SK-N-SH (cell line): ENCODE data around the gene WDR74. TPM values are rescaled to one million over a fixed set of nuclear protein-coding genes. Genes with fewer than 3 reads are reported as not detected.

Experiments
- CTCF ChIA-PET: fragments of 300-600, 350-600 bp; formaldehyde crosslinking; extraction: SDS; loops from one replicate; lab custom pipeline; 2021; lab: Yijun Ruan, JAX
- POLR2A ChIA-PET: fragments of 350-600 bp; sonication (Branson Sonifier 250); formaldehyde crosslinking; extraction: SDS; loops from one replicate; lab custom pipeline; 2020; ENCODE audit warnings: antibody characterized with exemption, inconsistent platforms; lab: Yijun Ruan, JAX
- DNase-seq: peaks from one replicate; pipeline ENCODE4 v3.0.0; 2012
- H2AFZ ChIP-seq: fragments of 200-600 bp; sonication (generic); 2 replicates; pipeline ENCODE4 v1.8.1; 2016; ENCODE audit warnings: antibody characterized with exemption, mild to moderate bottlenecking, low read depth
- H3F3A ChIP-seq: fragments of 200-600 bp; sonication (generic); replicated peaks from 2 replicates; pipeline ENCODE3; 2016; ENCODE audit warnings: antibody characterized with exemption, mild to moderate bottlenecking; ENCODE audit not compliant: insufficient read depth
- H3K27ac ChIP-seq, 2 experiments: fragments of 200-500 bp in 1 of 2; fragments of 200-600 bp in 1 of 2; sonication (Bioruptor generic) in 1 of 2; sonication (generic), shearing (Covaris generic) in 1 of 2; 2 replicates each; pipeline versions ENCODE4 v1.5.1 to v1.6.1; 2014 to 2016; ENCODE audit warnings: low read depth in 2 of 2, inconsistent platforms in 1 of 2, low read length in 1 of 2, mild to moderate bottlenecking in 1 of 2, mixed read lengths in 1 of 2
- H3K27me3 ChIP-seq: fragments of 200-600 bp; sonication (generic), shearing (Covaris generic); 2 replicates; pipeline ENCODE4 v1.6.1; 2016; ENCODE audit warnings: mixed run types; ENCODE audit not compliant: insufficient read depth
- H3K36me3 ChIP-seq, 2 experiments: fragments of 200-500 bp in 1 of 2; fragments of 200-600 bp in 1 of 2; sonication (Bioruptor generic) in 1 of 2; sonication (generic) in 1 of 2; replicated peaks in 1 of 2; 2 replicates each; pipeline versions ENCODE3 to v1.5.1; 2014 to 2016; ENCODE audit warnings: low read length in 1 of 2, mild to moderate bottlenecking in 1 of 2; ENCODE audit not compliant: insufficient read depth in 2 of 2, control insufficient read depth in 1 of 2
- H3K4me1 ChIP-seq, 2 experiments: fragments of 200-500 bp in 1 of 2; fragments of 200-600 bp in 1 of 2; sonication (Bioruptor generic) in 1 of 2; sonication (generic), shearing (Covaris generic) in 1 of 2; 2 replicates each; pipeline versions ENCODE4 v1.5.1 to v1.6.1; 2014 to 2016; ENCODE audit warnings: low read depth in 1 of 2, low read length in 1 of 2, mixed run types in 1 of 2; ENCODE audit not compliant: insufficient read depth in 2 of 2, control insufficient read depth in 1 of 2
- H3K4me2 ChIP-seq: fragments of 200-600 bp; sonication (generic), shearing (Covaris generic); 2 replicates; pipeline ENCODE4 v1.6.1; 2017; ENCODE audit warnings: mixed run types
- H3K4me3 ChIP-seq, 2 experiments: fragments of 200-500 bp in 1 of 2; fragments of 200-600 bp in 1 of 2; sonication (Bioruptor generic) in 1 of 2; sonication (generic), shearing (Covaris generic) in 1 of 2; 2 replicates each; pipeline versions ENCODE4 v1.5.1 to v1.8.1; 2014 to 2016; ENCODE audit warnings: low read depth in 2 of 2, inconsistent platforms in 1 of 2, low read length in 1 of 2, mild to moderate bottlenecking in 1 of 2, mixed read lengths in 1 of 2, moderate library complexity in 1 of 2
- H3K79me2 ChIP-seq: fragments of 200-600 bp; sonication (generic); 2 replicates; pipeline ENCODE4 v1.8.1; 2017; ENCODE audit warnings: mild to moderate bottlenecking; ENCODE audit not compliant: insufficient read depth
- H3K9ac ChIP-seq: fragments of 200-600 bp; sonication (generic); 2 replicates; pipeline ENCODE4 v1.6.1; 2017; ENCODE audit warnings: mixed run types
- H3K9me2 ChIP-seq: fragments of 200-600 bp; sonication (generic); 2 replicates; pipeline ENCODE4 v1.6.1; 2017; ENCODE audit warnings: mixed run types
- H3K9me3 ChIP-seq: fragments of 200-600 bp; sonication (generic); 2 replicates; pipeline ENCODE4 v1.6.1; 2017; ENCODE audit warnings: mixed run types, mild to moderate bottlenecking, moderate library complexity
- H4K20me1 ChIP-seq: fragments of 200-600 bp; sonication (generic); 2 replicates; pipeline ENCODE4 v1.6.1; 2017; ENCODE audit warnings: mild to moderate bottlenecking, mixed run types; ENCODE audit not compliant: insufficient read depth
- CHD2 ChIP-seq: fragments of 150-350 bp; IDR thresholded peaks from 2 replicates; pipeline ENCODE4 v1.6.1; 2018; ENCODE audit warnings: low read length; ENCODE audit not compliant: partially characterized antibody
- EP300 ChIP-seq, 2 experiments: IDR thresholded peaks; 2 replicates each; pipeline versions ENCODE4 v1.4.0 to v1.6.1; 2012; ENCODE audit warnings: borderline replicate concordance in 1 of 2, low read depth in 1 of 2, low read length in 1 of 2
- FOSL2 ChIP-seq: IDR thresholded peaks from 2 replicates; pipeline ENCODE4 v1.4.0; 2012; ENCODE audit warnings: low read depth, mild to moderate bottlenecking, moderate library complexity, borderline replicate concordance
- FOXJ3 ChIP-seq: sonication (generic); formaldehyde crosslinking; IDR thresholded peaks from 2 replicates; pipeline ENCODE4 v1.5.1; 2020; ENCODE audit warnings: mild to moderate bottlenecking, missing genetic modification reagents
- GATA2 ChIP-seq: sonication (generic); formaldehyde crosslinking; IDR thresholded peaks from 2 replicates; pipeline ENCODE4 v1.5.0; 2020; ENCODE audit warnings: mild to moderate bottlenecking, missing genetic modification reagents
- MAX ChIP-seq: IDR thresholded peaks from 2 replicates; pipeline ENCODE4 v1.4.0; 2012; ENCODE audit warnings: low read depth
- MEF2A ChIP-seq: IDR thresholded peaks from 2 replicates; pipeline ENCODE4 v1.4.0; 2012; ENCODE audit warnings: low read depth, borderline replicate concordance
- NRF1 ChIP-seq: IDR thresholded peaks from 2 replicates; pipeline ENCODE4 v1.6.1; 2012; ENCODE audit warnings: low read depth, mild to moderate bottlenecking, low read length
- PBX3 ChIP-seq: IDR thresholded peaks from 2 replicates; pipeline ENCODE4; 2012
- POLR2AphosphoS5 ChIP-seq: IDR thresholded peaks from 2 replicates; pipeline ENCODE4 v1.6.1; 2012; ENCODE audit warnings: low read depth, low read length
- RCOR1 ChIP-seq: fragments of 150-350 bp; IDR thresholded peaks from 2 replicates; pipeline ENCODE4 v1.6.1; 2017; ENCODE audit warnings: antibody characterized with exemption, low read length
- REST ChIP-seq: IDR thresholded peaks from 2 replicates; pipeline ENCODE4 v1.6.1; 2012; ENCODE audit warnings: mild to moderate bottlenecking, low read depth, low read length, moderate library complexity
- RFX5 ChIP-seq: IDR thresholded peaks from 2 replicates; pipeline ENCODE4 v1.6.1; 2012; ENCODE audit warnings: mild to moderate bottlenecking, improper control_type of control experiment, low read length
- SIN3A ChIP-seq: IDR thresholded peaks from 2 replicates; pipeline ENCODE4 v1.6.1; 2012; ENCODE audit warnings: low read depth, mild to moderate bottlenecking, low read length, moderate library complexity, borderline replicate concordance
- SMC3 ChIP-seq: IDR thresholded peaks from 2 replicates; pipeline ENCODE4 v1.6.1; 2012; ENCODE audit warnings: low read depth, low read length, improper control_type of control experiment
- TAF1 ChIP-seq: IDR thresholded peaks from 2 replicates; pipeline ENCODE4 v1.6.1; 2012; ENCODE audit warnings: low read depth, mild to moderate bottlenecking, low read length, moderate library complexity, borderline replicate concordance
- TCF12 ChIP-seq: IDR thresholded peaks from 2 replicates; pipeline ENCODE4 v1.4.0; 2012
- YY1 ChIP-seq: IDR thresholded peaks from 2 replicates; pipeline ENCODE4 v1.4.0; 2012; ENCODE audit warnings: low read depth, mild to moderate bottlenecking
- WGBS: methylation state at CpG from one replicate; pipeline ENCODE4 v1.1.6; 2017; ENCODE audit warnings: low lambda C conversion rate; 5-methylcytosine and 5-hydroxymethylcytosine counted together
- polyA plus RNA-seq, 3 experiments: library from polyadenylated mRNA; depleted of rRNA; stranded (reverse); fragments of >200 nt; gene quantifications; 2 replicates each; pipeline ENCODE4 v1.2.3, GENCODE V29; 2012
- TF ChIP-seq, protein P1 (sequence below): fragments of 200-600 bp; sonication (generic); IDR thresholded peaks from 2 replicates; pipeline ENCODE4 v1.6.1; 2017; ENCODE audit warnings: antibody characterized with exemption, mild to moderate bottlenecking, moderate library complexity
- TF ChIP-seq, protein P2 (sequence below): IDR thresholded peaks from 2 replicates; pipeline ENCODE4 v1.4.0; 2012; ENCODE audit warnings: low read depth, borderline replicate concordance
- TF ChIP-seq, protein P3 (sequence below): fragments of 150-350 bp; IDR thresholded peaks from 2 replicates; pipeline ENCODE4 v1.6.1; 2016; ENCODE audit warnings: mild to moderate bottlenecking, low read depth, low read length

Gene WDR74
- polyA plus RNA-seq, 1 of the 3 experiments (the other 2 are of a cell fraction), result 132 TPM

DNA sequence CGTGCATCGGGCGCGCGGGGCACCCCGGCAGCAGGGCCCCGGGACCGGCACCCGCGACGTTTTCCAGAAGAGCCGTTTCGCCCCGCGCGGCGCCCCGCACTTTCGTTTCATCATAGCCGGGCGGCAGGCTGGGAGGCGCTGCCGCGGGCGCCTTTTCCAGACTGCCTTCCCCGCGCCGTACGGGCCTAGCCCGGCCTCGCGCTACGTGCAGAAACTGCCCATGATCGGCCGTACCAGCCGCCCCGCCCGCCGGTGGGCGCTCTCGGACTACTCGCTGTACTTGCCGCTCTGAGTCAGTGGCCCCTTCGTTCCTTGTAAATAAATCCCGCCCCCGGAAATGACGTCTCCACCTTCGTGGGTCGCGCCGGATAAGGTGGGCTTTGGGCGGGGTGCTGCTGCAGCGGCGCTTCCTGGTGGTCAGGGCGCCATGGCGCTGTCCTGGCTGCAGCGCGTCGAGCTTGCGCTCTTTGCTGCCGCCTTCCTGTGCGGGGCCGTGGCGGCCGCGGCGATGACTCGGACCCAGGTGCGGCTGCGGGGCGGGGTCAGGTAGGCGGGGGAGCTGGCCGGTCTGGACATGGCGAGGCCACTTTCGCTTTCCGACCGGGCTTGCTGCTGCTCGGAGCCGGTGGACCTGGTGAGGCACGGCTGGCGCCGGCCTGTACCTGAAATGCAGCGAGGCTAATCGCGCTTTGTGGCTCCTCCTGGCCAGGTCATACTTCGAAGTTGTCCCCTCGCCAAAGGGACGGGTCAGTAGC is 52.2 kb downstream of the WDR74 start, which contains the start of gene TMEM179B:
Gene TMEM179B, plus strand, starts transcription at position 398 of the 755 bp plus-strand sequence. Its CDS starts 30 bp downstream, at position 428.
- H2AFZ ChIP-seq, result no peak within 1 kb of the TSS; the same call in 1 of the 2 replicates
- POLR2A ChIA-PET, result interaction anchor here (0.6 to 2.8 kb wide), 16 partner anchors 12 to 196 kb away, joined by 3 to 35 read pairs (median 5); partner anchors contain the start of genes HNRNPUL2, SLC3A2, TAF6L and TUT1
- peaks cover 55% of the 10 kb centered on the region for H3K79me2 ChIP-seq
- TF ChIP-seq REST (peak; percentile 44; the same call in 1 of the 2 replicates), RFX5 (no peak), SIN3A (peak; percentile 91; the same call in 1 of the 2 replicates), MAX (peak; percentile 68), TAF1 (peak; percentile 92), YY1 (peak; percentile 85), NRF1 (no peak), PBX3 (peak; percentile 59), RCOR1 (0 out of 2 replicates have a peak, but pooled peaks have one; percentile 58), MEF2A (no peak), GATA2 (CRISPR knock-in tag) (no peak), EP300 (IDR thresholded peaks at IDR 0.05; ENCODE audit: borderline replicate concordance in 1 of 2, low read depth in 1 of 2, low read length in 1 of 2) (peak in 1 of 2 experiments; percentile 15; a peak in 1 of 4 replicates), CHD2 (peak; percentile 72), FOSL2 (peak; percentile 65; the same call in 1 of the 2 replicates), POLR2AphosphoS5 (peak; percentile 96), FOXJ3 (peak; percentile 72; the same call in 1 of the 2 replicates), TCF12 (no peak), SMC3 (no peak; the same call in 1 of the 2 replicates)
- TF ChIP-seq, protein P1, sequence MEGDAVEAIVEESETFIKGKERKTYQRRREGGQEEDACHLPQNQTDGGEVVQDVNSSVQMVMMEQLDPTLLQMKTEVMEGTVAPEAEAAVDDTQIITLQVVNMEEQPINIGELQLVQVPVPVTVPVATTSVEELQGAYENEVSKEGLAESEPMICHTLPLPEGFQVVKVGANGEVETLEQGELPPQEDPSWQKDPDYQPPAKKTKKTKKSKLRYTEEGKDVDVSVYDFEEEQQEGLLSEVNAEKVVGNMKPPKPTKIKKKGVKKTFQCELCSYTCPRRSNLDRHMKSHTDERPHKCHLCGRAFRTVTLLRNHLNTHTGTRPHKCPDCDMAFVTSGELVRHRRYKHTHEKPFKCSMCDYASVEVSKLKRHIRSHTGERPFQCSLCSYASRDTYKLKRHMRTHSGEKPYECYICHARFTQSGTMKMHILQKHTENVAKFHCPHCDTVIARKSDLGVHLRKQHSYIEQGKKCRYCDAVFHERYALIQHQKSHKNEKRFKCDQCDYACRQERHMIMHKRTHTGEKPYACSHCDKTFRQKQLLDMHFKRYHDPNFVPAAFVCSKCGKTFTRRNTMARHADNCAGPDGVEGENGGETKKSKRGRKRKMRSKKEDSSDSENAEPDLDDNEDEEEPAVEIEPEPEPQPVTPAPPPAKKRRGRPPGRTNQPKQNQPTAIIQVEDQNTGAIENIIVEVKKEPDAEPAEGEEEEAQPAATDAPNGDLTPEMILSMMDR, result peak; percentile 49
- TF ChIP-seq, protein P2, sequence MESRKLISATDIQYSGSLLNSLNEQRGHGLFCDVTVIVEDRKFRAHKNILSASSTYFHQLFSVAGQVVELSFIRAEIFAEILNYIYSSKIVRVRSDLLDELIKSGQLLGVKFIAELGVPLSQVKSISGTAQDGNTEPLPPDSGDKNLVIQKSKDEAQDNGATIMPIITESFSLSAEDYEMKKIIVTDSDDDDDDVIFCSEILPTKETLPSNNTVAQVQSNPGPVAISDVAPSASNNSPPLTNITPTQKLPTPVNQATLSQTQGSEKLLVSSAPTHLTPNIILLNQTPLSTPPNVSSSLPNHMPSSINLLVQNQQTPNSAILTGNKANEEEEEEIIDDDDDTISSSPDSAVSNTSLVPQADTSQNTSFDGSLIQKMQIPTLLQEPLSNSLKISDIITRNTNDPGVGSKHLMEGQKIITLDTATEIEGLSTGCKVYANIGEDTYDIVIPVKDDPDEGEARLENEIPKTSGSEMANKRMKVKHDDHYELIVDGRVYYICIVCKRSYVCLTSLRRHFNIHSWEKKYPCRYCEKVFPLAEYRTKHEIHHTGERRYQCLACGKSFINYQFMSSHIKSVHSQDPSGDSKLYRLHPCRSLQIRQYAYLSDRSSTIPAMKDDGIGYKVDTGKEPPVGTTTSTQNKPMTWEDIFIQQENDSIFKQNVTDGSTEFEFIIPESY, result peak; percentile 72; the same call in 1 of the 2 replicates
- TF ChIP-seq, protein P3, sequence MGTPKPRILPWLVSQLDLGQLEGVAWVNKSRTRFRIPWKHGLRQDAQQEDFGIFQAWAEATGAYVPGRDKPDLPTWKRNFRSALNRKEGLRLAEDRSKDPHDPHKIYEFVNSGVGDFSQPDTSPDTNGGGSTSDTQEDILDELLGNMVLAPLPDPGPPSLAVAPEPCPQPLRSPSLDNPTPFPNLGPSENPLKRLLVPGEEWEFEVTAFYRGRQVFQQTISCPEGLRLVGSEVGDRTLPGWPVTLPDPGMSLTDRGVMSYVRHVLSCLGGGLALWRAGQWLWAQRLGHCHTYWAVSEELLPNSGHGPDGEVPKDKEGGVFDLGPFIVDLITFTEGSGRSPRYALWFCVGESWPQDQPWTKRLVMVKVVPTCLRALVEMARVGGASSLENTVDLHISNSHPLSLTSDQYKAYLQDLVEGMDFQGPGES, result no peak

More for the DNA sequence above, 52.2 kb downstream of the WDR74 start, which contains the start of gene TMEM179B:
- H3K9me3 ChIP-seq, result no peaks in the 10 kb centered on the region
- CTCF ChIA-PET, result interaction anchor here (0.6 to 6.6 kb wide), 56 partner anchors 9 to 392 kb away, joined by 3 to 130 read pairs (median 5); partner anchors contain the start of genes B3GAT3, HNRNPUL2, NXF1 and SLC3A2
- H3K36me3 ChIP-seq, result peaks cover 25 to 31% of the 10 kb centered on the region in 2 experiments
- peak within 1 kb of the TSS; percentile 74 for H3K9ac ChIP-seq
- peaks cover 37% of the 10 kb centered on the region for H3F3A ChIP-seq
- H3K27ac ChIP-seq, result peak within 1 kb of the TSS; percentile 65 to 89
- 0% methylated on average over 30 of the region's 88 CpGs for WGBS
- H3K4me1 ChIP-seq, result peaks cover 6 to 26% of the 10 kb centered on the region in 2 experiments
- no peaks in the 10 kb centered on the region for H4K20me1 ChIP-seq
- H3K27me3 ChIP-seq, result no peaks in the 10 kb centered on the region
- H3K9me2 ChIP-seq, result no peaks in the 10 kb centered on the region
- H3K4me3 ChIP-seq, result peak within 1 kb of the TSS; percentile 76 to 87
- peak; percentile 97 for DNase-seq
- H3K4me2 ChIP-seq, result peak within 1 kb of the TSS; percentile 83
